Skin of body (tissue), 2 donors: ENCODE measurements around the gene PSMD13. TPM values are rescaled to one million over a fixed set of nuclear protein-coding genes. Genes with fewer than 3 reads are reported as not detected.

Experiments used
- DNase-seq: peaks from one replicate; lab custom pipeline; 2025; lab: John Stamatoyannopoulos, UW
- total RNA-seq: library from RNA; depleted of rRNA; stranded (reverse); fragments of >200 nt; gene quantifications from one replicate; pipeline ENCODE4 v1.2.3, GENCODE V29; 2014

Gene PSMD13
- total RNA-seq, 1 donor from 2014 or later = 95.7 TPM

DNA sequence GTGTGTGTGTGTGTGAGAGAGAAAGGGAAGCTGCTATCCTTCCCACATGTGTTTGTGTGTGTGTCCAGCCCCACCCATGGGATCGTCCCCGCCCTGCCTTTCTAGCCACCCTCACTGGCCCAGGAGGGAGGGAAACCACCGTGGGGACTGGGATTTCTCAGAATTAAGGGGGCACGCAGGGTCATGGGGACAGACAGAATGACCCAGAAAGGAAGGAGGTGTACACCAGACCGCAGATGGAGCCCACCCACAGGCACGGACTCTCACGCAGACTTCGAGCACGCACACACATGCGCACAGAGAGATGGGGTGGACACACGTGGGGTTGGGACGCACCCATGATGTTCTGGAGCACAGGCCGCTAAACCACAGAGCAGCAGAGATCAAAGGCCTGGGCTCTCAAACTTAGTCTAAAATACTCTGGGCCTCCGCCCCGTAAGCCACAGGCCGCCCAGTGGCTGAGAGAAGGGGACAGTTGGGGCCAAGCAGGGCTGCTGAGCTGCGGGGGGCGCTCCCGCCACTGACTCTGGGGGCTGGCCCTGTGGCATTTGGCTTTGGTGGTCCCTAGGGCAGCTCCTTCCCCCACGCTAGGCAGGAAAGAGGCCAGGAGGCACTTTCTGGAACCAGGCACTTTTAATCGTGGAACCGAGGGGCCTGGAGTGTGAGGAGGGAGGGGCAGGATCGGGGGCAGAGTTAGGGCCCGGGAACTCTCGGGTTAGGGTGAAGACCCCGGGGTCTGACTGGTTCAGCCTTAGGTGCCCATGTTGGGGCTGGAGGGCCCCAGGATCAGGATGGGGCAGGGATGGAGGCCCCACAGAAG is 61.0 kb downstream of the PSMD13 start:
- DNase-seq = no peak

DNA sequence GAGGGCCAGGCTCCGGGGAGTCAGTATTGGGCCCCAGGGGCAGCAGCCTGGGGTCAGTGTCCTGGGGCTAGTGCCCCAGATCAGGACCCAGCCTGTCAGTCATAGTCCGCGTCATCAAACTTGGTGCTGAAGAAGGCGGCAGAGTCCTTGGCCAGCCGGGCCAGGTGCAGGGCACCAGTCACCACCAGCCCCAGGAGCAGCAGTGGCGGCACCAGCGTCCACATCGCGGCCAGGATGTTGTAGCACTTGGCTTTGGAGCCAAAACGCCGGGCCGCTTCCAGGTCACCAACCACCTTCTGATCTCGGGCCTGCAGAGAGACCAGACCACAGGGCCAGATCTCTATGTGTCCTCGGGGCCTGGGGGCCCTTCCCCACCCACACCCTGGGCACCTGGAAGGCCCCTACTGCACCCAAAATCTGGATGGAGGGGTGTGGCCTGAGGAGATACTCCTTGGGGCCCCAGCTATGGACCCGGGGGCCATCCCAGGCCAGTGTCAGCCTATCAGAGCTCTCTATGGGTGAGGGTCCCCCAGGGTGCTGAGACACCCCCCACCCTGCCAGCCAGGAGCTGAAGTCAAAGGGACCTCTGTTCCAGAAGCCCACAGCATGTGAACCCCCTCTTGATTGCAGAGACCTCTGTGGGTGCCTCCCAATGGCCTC is 61.8 kb downstream of the PSMD13 start:
- DNase-seq = no peak

DNA sequence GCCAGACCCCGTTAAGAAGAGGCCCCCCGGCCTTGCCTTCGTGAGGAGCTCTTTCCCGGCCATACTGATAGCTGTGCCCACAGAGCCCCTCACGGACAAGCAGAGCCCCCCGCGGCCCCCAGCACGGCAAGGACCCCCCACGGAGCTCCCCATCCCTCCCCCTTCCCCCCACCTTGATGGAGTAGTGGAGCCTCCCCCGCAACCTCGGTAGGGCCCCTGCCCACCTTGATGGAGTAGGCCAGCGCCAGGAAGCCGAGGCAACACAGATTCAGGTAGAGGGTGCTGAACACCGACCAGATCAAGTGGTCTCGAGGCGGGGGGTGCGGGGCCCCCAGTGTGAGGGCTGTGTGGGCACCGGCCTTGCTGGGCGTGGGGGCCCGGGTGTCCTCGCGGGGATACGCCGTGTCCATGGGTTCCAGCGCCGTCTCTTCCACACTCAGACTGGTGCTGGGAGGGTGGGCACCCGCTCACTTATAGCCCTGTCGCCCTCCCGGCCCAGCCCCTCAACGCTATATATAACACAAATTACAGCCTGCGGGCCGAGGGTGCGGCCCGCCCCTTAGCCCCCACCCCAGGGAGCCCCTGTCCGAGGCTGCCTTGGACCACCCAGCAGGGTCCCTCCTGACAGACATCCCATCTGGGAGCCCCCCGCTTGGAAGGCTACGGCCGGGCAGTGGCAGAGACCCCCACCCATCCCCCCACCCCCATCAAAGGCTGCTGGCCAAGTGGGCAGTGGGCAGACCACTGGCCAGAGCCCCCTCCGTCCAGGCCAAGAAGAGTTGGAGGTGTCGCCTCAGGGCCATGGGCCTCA is 62.5 kb downstream of the PSMD13 start, which contains the start of gene IFITM5:
Gene IFITM5, minus strand, starts transcription at position 446 of the 811 bp plus-strand sequence. Its CDS starts 36 bp downstream, at position 410.
- DNase-seq = no peak

GRCh38 chr11:299951-300735 is 63.4 kb downstream of the PSMD13 start:
- no peak for DNase-seq

Other genes with a start within 250 kb of the PSMD13 start
- gene SCGB1C1, start 43.9 kb upstream of the PSMD13 start, total RNA-seq = not detected
- 17.8 TPM for gene BET1L, start 29.6 kb upstream of the PSMD13 start, total RNA-seq
- 88.8 TPM for gene RIC8A, start 29.3 kb upstream of the PSMD13 start, total RNA-seq
- gene SIRT3, start 634 bp upstream of the PSMD13 start, total RNA-seq = 8.0 TPM
- 0.10 TPM for gene NLRP6, start 41.4 kb downstream of the PSMD13 start, total RNA-seq
- gene PGGHG, start 52.1 kb downstream of the PSMD13 start, total RNA-seq = 9.0 TPM
- gene IFITM5, start 62.5 kb downstream of the PSMD13 start, total RNA-seq = not detected
- gene IFITM2, start 70.8 kb downstream of the PSMD13 start, total RNA-seq = 20.4 TPM
- gene IFITM1, start 77.1 kb downstream of the PSMD13 start, total RNA-seq = 17.0 TPM
- 40.1 TPM for gene IFITM3, start 83.9 kb downstream of the PSMD13 start, total RNA-seq
- gene B4GALNT4, start 132.5 kb downstream of the PSMD13 start, total RNA-seq = 10.8 TPM
- gene PKP3, start 157.2 kb downstream of the PSMD13 start, total RNA-seq = 71.2 TPM
- gene SIGIRR, start 178.0 kb downstream of the PSMD13 start, total RNA-seq = 9.5 TPM
- 7.3 TPM for gene ANO9, start 205.0 kb downstream of the PSMD13 start, total RNA-seq
- gene PTDSS2, start 213.3 kb downstream of the PSMD13 start, total RNA-seq = 14.1 TPM